Breast epithelium (tissue), 3 donors: ENCODE measurements around the gene MYO5B.

ENCODE experiments used
- POLR2A ChIP-seq: fragments of 450-650 bp; IDR thresholded peaks from one replicate; pipeline ENCODE4 v1.6.1; 2016; ENCODE audit warnings: antibody characterized with exemption, mild to moderate bottlenecking, moderate library complexity
- POLR2AphosphoS5 ChIP-seq, 3 donors: sonication (generic); formaldehyde crosslinking; IDR thresholded peaks; one replicate each; pipeline ENCODE4 v1.6.1; 2017; ENCODE audit warnings: antibody characterized with exemption in 3 of 3
- TF ChIP-seq, protein P1 (sequence below), 3 donors: fragments of 450-650 bp; IDR thresholded peaks; one replicate each; pipeline ENCODE4 v1.5.1; 2016 to 2017; ENCODE audit warnings: antibody characterized with exemption in 3 of 3, mild to moderate bottlenecking in 3 of 3, moderate library complexity in 3 of 3

- TF ChIP-seq POLR2A (no peak), POLR2AphosphoS5 (IDR thresholded peaks at IDR 0.05) (no peak)
- TF ChIP-seq, protein P1, sequence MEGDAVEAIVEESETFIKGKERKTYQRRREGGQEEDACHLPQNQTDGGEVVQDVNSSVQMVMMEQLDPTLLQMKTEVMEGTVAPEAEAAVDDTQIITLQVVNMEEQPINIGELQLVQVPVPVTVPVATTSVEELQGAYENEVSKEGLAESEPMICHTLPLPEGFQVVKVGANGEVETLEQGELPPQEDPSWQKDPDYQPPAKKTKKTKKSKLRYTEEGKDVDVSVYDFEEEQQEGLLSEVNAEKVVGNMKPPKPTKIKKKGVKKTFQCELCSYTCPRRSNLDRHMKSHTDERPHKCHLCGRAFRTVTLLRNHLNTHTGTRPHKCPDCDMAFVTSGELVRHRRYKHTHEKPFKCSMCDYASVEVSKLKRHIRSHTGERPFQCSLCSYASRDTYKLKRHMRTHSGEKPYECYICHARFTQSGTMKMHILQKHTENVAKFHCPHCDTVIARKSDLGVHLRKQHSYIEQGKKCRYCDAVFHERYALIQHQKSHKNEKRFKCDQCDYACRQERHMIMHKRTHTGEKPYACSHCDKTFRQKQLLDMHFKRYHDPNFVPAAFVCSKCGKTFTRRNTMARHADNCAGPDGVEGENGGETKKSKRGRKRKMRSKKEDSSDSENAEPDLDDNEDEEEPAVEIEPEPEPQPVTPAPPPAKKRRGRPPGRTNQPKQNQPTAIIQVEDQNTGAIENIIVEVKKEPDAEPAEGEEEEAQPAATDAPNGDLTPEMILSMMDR (IDR thresholded peaks at IDR 0.05), result no peak
Measured at GRCh38 chr18:50080932-50081560, 113.9 kb downstream of the MYO5B start.
